A549 (cell line): ENCODE results near the gene ST13. TPM values are rescaled to one million over a fixed set of nuclear protein-coding genes. Genes with fewer than 3 reads are reported as not detected.
"Not testable (repeated sequence)": the region's sequence is repeated elsewhere in the genome, so short reads cannot be mapped to it uniquely, and the experiment has no call there.

Experiments used
- ATAC-seq, 2 experiments: fragments of 200-7000 bp in 1 of 2; fragments of >200 bp in 1 of 2; cut with Nextera tagmentation in 1 of 2; cut with Tn5 transposase in 1 of 2; 3 replicates each; pipeline versions ENCODE4 v1.8.0 to v1.9.1; 2018 to 2020; ENCODE audit warnings: mild to moderate bottlenecking in 1 of 2, moderate library complexity in 1 of 2
- CTCF ChIA-PET: fragments of 300-600 bp; sonication (Branson Sonifier 250); formaldehyde crosslinking; extraction: SDS; loops from one replicate; lab custom pipeline; 2021; ENCODE audit warnings: antibody characterized with exemption, inconsistent platforms; lab: Yijun Ruan, JAX
- POLR2A ChIA-PET: fragments of 350-600 bp; formaldehyde crosslinking; extraction: SDS; loops from one replicate; lab custom pipeline; 2021; ENCODE audit warnings: antibody characterized with exemption, inconsistent platforms; lab: Yijun Ruan, JAX
- DNase-seq, 2 experiments: peaks; one replicate each; pipeline versions ENCODE4 v3.0.0 to v3.0.0-alpha.2; 2011 to 2016; ENCODE audit warnings: low read depth in 1 of 2, low spot score in 1 of 2
- FAIRE-seq: peaks from 2 replicates; lab custom pipeline; 2011; peaks lifted over from hg19 to GRCh38; lab: Jason Lieb, UNC
- H3K27ac ChIP-seq, 2 experiments: fragments of >200 bp; sonication (Bioruptor Twin); formaldehyde crosslinking; 3 replicates each; pipeline ENCODE4 v1.5.1; 2016 to 2017
- H3K4me1 ChIP-seq: fragments of >200 bp; sonication (Bioruptor Twin); formaldehyde crosslinking; 3 replicates; pipeline ENCODE4 v1.6.1; 2016
- H3K4me2 ChIP-seq: fragments of >200 bp; sonication (Bioruptor Twin); formaldehyde crosslinking; 3 replicates; pipeline ENCODE4 v1.6.1; 2016
- H3K4me3 ChIP-seq: fragments of >200 bp; sonication (Bioruptor Twin); formaldehyde crosslinking; 3 replicates; pipeline ENCODE4 v1.5.1; 2016
- H3K9me3 ChIP-seq: fragments of >200 bp; sonication (Bioruptor Twin); formaldehyde crosslinking; 3 replicates; pipeline ENCODE4 v1.6.1; 2016
- BCL3 ChIP-seq: fragments of >200 bp; sonication (Bioruptor Twin); formaldehyde crosslinking; IDR thresholded peaks from 3 replicates; pipeline ENCODE4 v1.6.1; 2016
- BHLHE40 ChIP-seq: IDR thresholded peaks from 2 replicates; pipeline ENCODE4 v1.6.1; 2012; ENCODE audit warnings: low read depth, low read length, inconsistent platforms
- CBX8 ChIP-seq: fragments of 200-600 bp; sonication (generic); IDR thresholded peaks from 2 replicates; pipeline ENCODE4 v1.6.1; 2016
- CEBPB ChIP-seq, 2 experiments: fragments of >200 bp in 1 of 2; sonication (Bioruptor Twin) in 1 of 2; formaldehyde crosslinking in 1 of 2; IDR thresholded peaks; 2 replicates each; pipeline ENCODE4 v1.6.1; 2012 to 2016
- EHF ChIP-seq: fragments of 250-450 bp; sonication (Bioruptor Pico); IDR thresholded peaks from 2 replicates; pipeline ENCODE4 v1.5.0; 2020; ENCODE audit warnings: mild to moderate bottlenecking
- EHMT2 ChIP-seq: fragments of 200-600 bp; sonication (generic); IDR thresholded peaks from 2 replicates; pipeline ENCODE4 v1.6.1; 2016; ENCODE audit warnings: antibody characterized with exemption, low read depth, mild to moderate bottlenecking, moderate library complexity
- ELK1 ChIP-seq: fragments of 150-350 bp; IDR thresholded peaks from 2 replicates; pipeline ENCODE4 v1.6.1; 2014; ENCODE audit warnings: low read depth, mild to moderate bottlenecking, low read length
- ESRRA ChIP-seq: fragments of 150-350 bp; IDR thresholded peaks from 2 replicates; pipeline ENCODE4 v1.6.1; 2014; ENCODE audit warnings: mild to moderate bottlenecking, low read length, borderline replicate concordance
- GATA3 ChIP-seq: IDR thresholded peaks from 2 replicates; pipeline ENCODE4 v1.6.1; 2012; ENCODE audit warnings: borderline replicate concordance
- HDAC2 ChIP-seq: fragments of 200-600 bp; sonication (generic); IDR thresholded peaks from 2 replicates; pipeline ENCODE4 v1.6.1; 2016
- HEYL ChIP-seq: fragments of 250-450 bp; sonication (Bioruptor Pico); IDR thresholded peaks from 2 replicates; pipeline ENCODE4 v1.8.0; 2021; ENCODE audit warnings: mild to moderate bottlenecking, moderate library complexity
- HMGXB4 ChIP-seq: fragments of 250-450 bp; sonication (Bioruptor Pico); IDR thresholded peaks from 2 replicates; pipeline ENCODE4 v1.5.0; 2021; ENCODE audit warnings: mild to moderate bottlenecking, moderate library complexity, borderline replicate concordance
- JUN ChIP-seq, 2 experiments: fragments of >200 bp; sonication (Bioruptor Twin); formaldehyde crosslinking; IDR thresholded peaks; 2 replicates in 1 of 2; 3 replicates in 1 of 2; pipeline ENCODE4 v1.6.1; 2016 to 2017
- JUNB ChIP-seq: fragments of >200 bp; sonication (Bioruptor Twin); formaldehyde crosslinking; IDR thresholded peaks from 2 replicates; pipeline ENCODE4 v1.6.1; 2016
- KDM1A ChIP-seq: fragments of 200-600 bp; sonication (generic); IDR thresholded peaks from 2 replicates; pipeline ENCODE4 v1.6.1; 2016; ENCODE audit warnings: low read depth, mild to moderate bottlenecking
- MAFK ChIP-seq: fragments of 450-650 bp; IDR thresholded peaks from 2 replicates; pipeline ENCODE4 v1.6.1; 2014; ENCODE audit not compliant: partially characterized antibody
- MAZ ChIP-seq: fragments of 150-350 bp; IDR thresholded peaks from 2 replicates; pipeline ENCODE4 v1.6.1; 2014; ENCODE audit warnings: antibody characterized with exemption, low read depth, low read length, borderline replicate concordance
- NPAS2 ChIP-seq: fragments of 250-450 bp; sonication (Bioruptor Pico); IDR thresholded peaks from 2 replicates; pipeline ENCODE4 v1.8.0; 2022; ENCODE audit warnings: mild to moderate bottlenecking, moderate library complexity, borderline replicate concordance
- NR3C1 ChIP-seq: fragments of >200 bp; sonication (Bioruptor Twin); formaldehyde crosslinking; IDR thresholded peaks from 3 replicates; pipeline ENCODE4 v1.6.1; 2017
- PHF8 ChIP-seq: fragments of 200-600 bp; sonication (generic); IDR thresholded peaks from 2 replicates; pipeline ENCODE4 v1.6.1; 2016; ENCODE audit warnings: low read depth, mild to moderate bottlenecking, antibody characterized with exemption, moderate library complexity, borderline replicate concordance
- POLR2AphosphoS2 ChIP-seq: conservative IDR thresholded peaks from 2 replicates; pipeline ENCODE4 v1.6.1; 2012; ENCODE audit warnings: low read length, improper control_type of control experiment, inconsistent platforms
- RAD21 ChIP-seq, 2 experiments: fragments of >200 bp in 1 of 2; sonication (Bioruptor Twin) in 1 of 2; formaldehyde crosslinking in 1 of 2; IDR thresholded peaks in 1 of 2; conservative IDR thresholded peaks in 1 of 2; 2 replicates in 1 of 2; 3 replicates in 1 of 2; pipeline ENCODE4 v1.6.1; 2012 to 2018; ENCODE audit warnings: inconsistent platforms in 1 of 2
- RARB ChIP-seq: fragments of 250-450 bp; sonication (Bioruptor Pico); IDR thresholded peaks from 2 replicates; pipeline ENCODE4 v1.8.0; 2021; ENCODE audit warnings: mild to moderate bottlenecking, moderate library complexity
- SMC3 ChIP-seq: fragments of >200 bp; sonication (Bioruptor Twin); formaldehyde crosslinking; IDR thresholded peaks from 3 replicates; pipeline ENCODE4 v1.6.1; 2018; ENCODE audit warnings: inconsistent platforms
- SREBF2 ChIP-seq: fragments of 450-650 bp; IDR thresholded peaks from 2 replicates; pipeline ENCODE4 v1.6.1; 2014; ENCODE audit warnings: mild to moderate bottlenecking, moderate library complexity
- TFCP2L1 ChIP-seq: fragments of 250-450 bp; sonication (Bioruptor Pico); IDR thresholded peaks from 2 replicates; pipeline ENCODE4 v1.5.0; 2021; ENCODE audit warnings: mild to moderate bottlenecking
- USF2 ChIP-seq: fragments of 450-650 bp; IDR thresholded peaks from 2 replicates; pipeline ENCODE4 v1.6.1; 2014; ENCODE audit warnings: antibody characterized with exemption
- ZNF302 ChIP-seq: fragments of 250-450 bp; sonication (Bioruptor Pico); IDR thresholded peaks from 2 replicates; pipeline ENCODE4 v1.9.0; 2021; ENCODE audit warnings: inconsistent platforms, mild to moderate bottlenecking, moderate library complexity
- whole genome bisulfite sequencing: methylation state at CpG from one replicate; pipeline ENCODE4 v1.1.6; 2017; ENCODE audit errors: missing lambda C conversion rate; 5-methylcytosine and 5-hydroxymethylcytosine counted together
- polyA plus RNA-seq, 4 experiments: library from polyadenylated mRNA; depleted of rRNA in 3 of 4; stranded (reverse); fragments of >200 nt; fragmentation: RNase III in 1 of 4; extraction: RNeasy Plus Mini Kit Qiagen cat#74134 plus additional on column Dnase treatment in 1 of 4; gene quantifications; 2 replicates in 3 of 4; 3 replicates in 1 of 4; pipeline ENCODE4 v1.2.3, GENCODE V29; 2011 to 2017

The ST13 gene
- polyA plus RNA-seq, 2 of the 4 experiments (the other 2 are of a cell fraction) = 181 to 227 TPM

- 40% methylated on average over 3 of the region's 3 CpGs for WGBS
- Histone ChIP-seq H3K9me3 (no peaks in the 10 kb centered on the region), H3K27ac (0 out of 6 replicates have a peak overlapping the region, but pooled peaks of 1 of the 2 experiments have one; percentile 39), H3K4me3 (peak overlapping the region; percentile 99; the same call in 1 of the 3 replicates), H3K4me1 (peaks cover 47% of the 10 kb centered on the region), H3K4me2 (peak overlapping the region; percentile 98)
- FAIRE-seq (no peak), ATAC-seq (no peak), DNase-seq (no peak)
- CTCF ChIA-PET = interaction anchor here (1.1 kb wide), 1 partner anchor 171 kb away, joined by 3 read pairs; no protein-coding TSS in a partner anchor
- POLR2A ChIA-PET = no interaction called here
- TF ChIP-seq SMC3 (no peak), POLR2AphosphoS2 (no peak), RARB (CRISPR knock-in tag) (no peak), HEYL (CRISPR knock-in tag) (no peak), JUNB (no peak), NR3C1 (no peak)
Observed at GRCh38 chr22:40853961-40854360, 2.5 kb downstream of the ST13 start.

- POLR2A ChIA-PET = no interaction called here
- H3K27ac ChIP-seq = no peak overlapping the region
- CTCF ChIA-PET = interaction anchor here (1.6 kb wide), 1 partner anchor 170 kb away, joined by 4 read pairs; no protein-coding TSS in a partner anchor
- no peaks in the 10 kb centered on the region for H3K9me3 ChIP-seq
- no peak for DNase-seq
- H3K4me2 ChIP-seq = peak overlapping the region; percentile 98
- no peak for ATAC-seq
- no peak overlapping the region for H3K4me3 ChIP-seq
- no peak for FAIRE-seq
- H3K4me1 ChIP-seq = peaks cover 45% of the 10 kb centered on the region
- WGBS = 73% methylated on average over 1 of the region's 1 CpG
- TF ChIP-seq ZNF302 (CRISPR knock-in tag) = no peak
- TF ChIP-seq ESRRA = no peak
- TF ChIP-seq JUN (IDR thresholded peaks at IDR 0.05) = no peak
- no peak for TF ChIP-seq EHF (CRISPR knock-in tag)
- TF ChIP-seq SMC3 = no peak
- no peak for TF ChIP-seq RARB (CRISPR knock-in tag)
- TF ChIP-seq HDAC2 = no peak
- TF ChIP-seq PHF8 = no peak
- no peak for TF ChIP-seq CBX8
- no peak for TF ChIP-seq GATA3
Observed at GRCh38 chr22:40853333-40853732, 3.1 kb downstream of the ST13 start.

- H3K9me3 ChIP-seq, DNase-seq, POLR2A ChIA-PET: not testable (repeated sequence)
Observed at GRCh38 chr22:40845816-40846215, 10.6 kb downstream of the ST13 start.

GRCh38 chr22:40844951-40845350, 11.5 kb downstream of the ST13 start:
- Histone ChIP-seq H3K4me1 (peaks cover 11% of the 10 kb centered on the region; the same call in 2 of the 3 replicates), H3K27ac (no peak overlapping the region), H3K4me2 (no peak overlapping the region), H3K4me3 (no peak overlapping the region), H3K9me3 (no peaks in the 10 kb centered on the region)
- POLR2A ChIA-PET = no interaction called here
- FAIRE-seq = no peak
- DNase-seq = no peak
- CTCF ChIA-PET = interaction anchor here (1.0 kb wide), 1 partner anchor 24 kb away, joined by 7 read pairs; no protein-coding TSS in a partner anchor
- no peak for ATAC-seq
- 94% methylated on average over 3 of the region's 3 CpGs for WGBS
- TF ChIP-seq JUNB = no peak
- no peak for TF ChIP-seq BHLHE40
- TF ChIP-seq KDM1A = no peak
- TF ChIP-seq BCL3 = no peak
- TF ChIP-seq RAD21 (conservative IDR thresholded peaks at IDR 0.05 in 1 of 2, IDR thresholded peaks at IDR 0.05 in 1 of 2) = no peak
- no peak for TF ChIP-seq TFCP2L1 (CRISPR knock-in tag)
- TF ChIP-seq PHF8 = no peak
- TF ChIP-seq HMGXB4 (CRISPR knock-in tag) = no peak
- TF ChIP-seq EHMT2 = no peak
- no peak for TF ChIP-seq SMC3
- no peak for TF ChIP-seq SREBF2
- TF ChIP-seq RARB (CRISPR knock-in tag) = no peak
- TF ChIP-seq MAFK = no peak
- no peak for TF ChIP-seq USF2
- no peak for TF ChIP-seq MAZ
- no peak for TF ChIP-seq NPAS2
- no peak for TF ChIP-seq ELK1

More at GRCh38 chr22:40845816-40846215, 10.6 kb downstream of the ST13 start:
- CTCF ChIA-PET = interaction anchor here (1.0 kb wide), 1 partner anchor 25 kb away, joined by 7 read pairs; no protein-coding TSS in a partner anchor
- not testable (repeated sequence) for ATAC-seq, H3K4me2 ChIP-seq, H3K27ac ChIP-seq, H3K4me3 ChIP-seq, FAIRE-seq
- TF ChIP-seq CEBPB (IDR thresholded peaks at IDR 0.05) = peak in 1 of 2 experiments; percentile 28; a peak in 1 of 4 replicates
- WGBS = 91% methylated on average over 11 of the region's 11 CpGs
- peaks cover 15% of the 10 kb centered on the region; the same call in 2 of the 3 replicates for H3K4me1 ChIP-seq
